ENCODE results near the gene CYP27B1.
"Not testable (repeated sequence)": the region's sequence is repeated elsewhere in the genome, so short reads cannot be mapped to it uniquely, and the experiment has no call there.

The CYP27B1 gene

GRCh38 chr12:57734591-57734990 lies 32.3 kb downstream of the CYP27B1 start:
- no peak for DNase-seq

DNA sequence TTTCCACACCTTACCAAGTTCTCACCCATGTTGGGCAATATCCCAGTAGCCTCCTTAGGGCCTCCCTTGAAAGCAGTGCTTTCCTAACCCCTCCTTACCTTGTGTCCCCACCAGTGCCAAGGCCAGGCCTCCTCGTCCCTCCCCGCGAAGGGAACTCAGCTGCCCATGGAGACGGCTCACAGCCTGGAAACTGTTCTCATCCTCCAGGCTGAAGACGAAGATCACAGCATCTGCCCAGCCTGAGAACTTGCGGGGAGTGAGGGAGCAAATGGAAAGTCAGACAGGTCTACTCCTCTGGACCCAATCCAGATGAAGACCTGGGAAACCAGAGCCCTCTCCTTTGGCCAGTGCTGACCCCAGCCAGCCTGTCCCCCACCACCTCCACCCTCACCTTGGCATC lies 33.0 kb downstream of the CYP27B1 start:
- DNase-seq: no peak

- no peak for DNase-seq
Measured at GRCh38 chr12:57732726-57733593, 33.9 kb downstream of the CYP27B1 start.

GRCh38 chr12:57732270-57732669 lies 34.6 kb downstream of the CYP27B1 start:
- DNase-seq: no peak

- DNase-seq: no peak
Measured at GRCh38 chr12:57731411-57732080, 35.3 kb downstream of the CYP27B1 start.

DNA sequence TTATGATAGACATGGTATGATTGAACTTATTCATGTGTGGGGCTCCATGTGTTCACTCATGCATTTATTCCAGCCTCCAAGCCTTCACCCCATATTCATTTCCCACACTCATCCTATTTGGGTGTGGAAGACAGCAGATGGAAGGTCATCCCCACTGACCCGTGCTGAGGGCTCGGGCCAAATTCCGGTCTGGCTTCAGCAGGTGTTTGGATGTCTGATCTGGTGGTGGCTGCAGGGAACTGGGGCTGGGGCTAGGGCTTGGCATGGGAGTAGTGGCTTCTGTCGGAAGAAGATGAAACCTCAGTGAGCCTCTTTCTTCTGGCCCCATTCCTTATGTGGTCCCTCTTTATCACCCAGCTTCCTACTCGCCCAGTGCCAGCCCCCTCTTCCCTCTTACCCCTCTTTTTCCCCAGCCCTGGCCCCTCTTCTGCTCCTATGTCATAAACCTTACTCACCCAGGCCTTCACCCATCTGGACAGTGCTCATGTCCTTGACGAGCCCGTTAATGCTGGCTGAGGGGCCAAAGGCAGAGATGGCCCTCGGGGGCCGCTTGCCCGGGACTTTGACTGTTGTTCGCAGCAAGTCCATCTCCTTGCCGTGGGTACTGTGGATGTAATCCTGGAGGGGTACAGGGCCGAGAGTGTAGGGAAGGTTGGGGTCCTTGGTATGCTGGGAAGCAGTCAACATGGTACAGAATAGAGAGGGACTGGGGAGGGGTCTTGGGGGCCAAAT lies 36.4 kb downstream of the CYP27B1 start:
- no peak for DNase-seq

DNA sequence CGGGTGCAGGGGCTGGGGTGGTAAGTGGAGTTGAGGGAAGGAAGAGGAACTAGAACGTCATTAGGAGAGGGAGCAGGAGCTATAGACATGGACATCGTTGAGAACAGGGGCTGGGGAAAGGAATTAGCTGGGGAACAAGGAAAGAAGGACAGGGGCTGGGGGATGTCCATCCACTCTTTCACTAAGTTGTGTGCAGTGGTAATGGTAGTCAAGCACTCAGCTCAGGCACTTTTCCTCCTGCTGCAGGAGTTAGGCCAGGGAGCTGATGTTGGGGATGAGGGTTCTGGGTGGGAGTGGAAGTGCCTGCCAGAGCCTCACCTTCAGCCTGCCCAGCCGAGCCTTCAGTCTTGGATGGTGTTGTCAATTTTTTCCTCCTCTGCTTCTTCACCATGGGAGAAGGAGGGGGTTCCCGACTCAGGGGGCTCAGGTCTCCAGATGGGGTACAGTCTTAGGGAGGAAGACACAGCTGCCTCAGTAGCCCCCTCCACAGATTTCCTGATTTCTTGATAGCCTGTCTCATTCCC lies 37.5 kb downstream of the CYP27B1 start:
- DNase-seq: no peak

- DNase-seq: no peak
Measured at GRCh38 chr12:57727758-57728395, 39.0 kb downstream of the CYP27B1 start.

DNA sequence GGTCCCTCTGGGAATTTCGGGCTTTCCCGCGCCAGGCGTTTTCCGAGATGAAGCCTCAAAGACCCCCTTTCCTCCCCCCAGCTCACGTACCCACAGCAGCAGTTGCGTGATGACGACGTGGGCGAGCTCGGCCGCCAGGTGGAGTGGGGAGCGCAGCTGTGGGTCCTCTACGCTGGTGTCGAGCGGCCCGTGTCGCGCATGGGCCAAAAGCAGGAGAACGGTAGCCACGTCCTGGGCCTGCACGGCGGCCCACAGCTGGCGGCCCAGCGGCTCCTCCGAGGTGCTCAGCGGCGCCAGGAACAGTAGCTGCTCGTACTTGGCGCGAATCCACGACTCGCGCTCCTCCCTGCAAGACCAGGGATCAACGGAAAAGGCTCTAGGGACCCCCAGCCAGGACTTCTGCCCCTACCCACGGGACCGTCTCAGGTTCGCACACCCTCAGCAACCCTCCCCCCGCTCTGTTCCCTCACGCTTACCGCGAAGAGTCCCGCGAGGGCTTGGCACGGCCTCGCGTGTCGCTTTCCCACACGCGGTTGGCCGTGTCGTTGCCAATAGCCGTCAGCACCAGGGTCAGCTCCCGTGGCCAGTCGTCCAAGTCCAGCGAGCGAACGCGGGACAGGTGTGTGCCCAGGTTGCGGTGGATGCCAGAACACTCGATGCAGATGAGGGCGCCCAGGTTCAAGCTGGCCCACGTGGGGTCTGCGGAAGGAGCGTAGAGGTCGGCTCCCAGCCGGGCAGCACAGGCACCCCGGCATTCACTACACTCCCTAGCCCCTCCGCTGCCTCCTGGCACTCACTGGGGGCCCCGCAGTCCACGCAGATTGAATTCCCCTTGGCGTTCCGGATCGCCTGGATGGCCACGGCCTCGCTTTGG lies 39.8 kb downstream of the CYP27B1 start:
- no peak for DNase-seq

GRCh38 chr12:57726151-57726883 lies 40.6 kb downstream of the CYP27B1 start:
- peak; percentile 44 for DNase-seq

GRCh38 chr12:57725851-57726150 lies 41.1 kb downstream of the CYP27B1 start:
- no peak for DNase-seq

DNA sequence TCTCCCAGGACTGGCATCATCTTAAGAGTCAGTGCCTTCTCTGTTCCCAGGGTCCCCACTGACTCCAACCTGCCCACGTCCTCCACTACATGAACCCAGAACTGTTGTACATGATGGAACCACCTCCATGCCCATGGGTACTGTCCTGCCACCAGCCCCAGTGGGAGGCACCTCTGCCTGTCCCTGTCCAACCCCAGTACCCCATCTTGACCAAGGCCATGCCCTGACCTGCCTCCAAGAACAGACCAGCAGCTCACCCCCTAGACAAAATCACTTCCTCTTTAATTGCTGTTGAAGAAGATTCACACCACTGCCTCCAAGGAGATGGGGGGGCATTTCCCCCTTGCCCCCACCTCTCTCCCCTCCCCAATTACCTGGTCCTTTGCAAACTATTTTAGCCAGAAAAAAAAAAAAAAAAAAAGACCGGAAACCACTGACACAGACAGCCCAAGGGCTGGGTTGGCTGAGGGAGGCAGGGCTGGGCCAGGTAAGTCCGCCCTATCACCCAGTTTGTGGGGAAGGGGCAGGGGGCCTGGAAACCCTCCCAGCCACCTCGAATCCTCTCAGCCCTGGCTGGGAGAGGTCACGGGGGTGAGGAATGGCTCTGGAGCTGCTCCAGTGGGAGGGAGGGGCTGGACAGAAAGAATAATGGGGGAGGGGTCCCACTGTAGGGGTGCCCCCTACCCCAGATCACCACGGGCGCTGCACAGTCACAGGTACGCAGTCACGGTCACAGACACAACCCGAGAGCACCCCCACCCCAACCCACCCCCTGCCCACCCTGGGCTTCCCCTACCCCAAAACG lies 41.7 kb downstream of the CYP27B1 start:
- no peak for DNase-seq

- DNase-seq: no peak
Measured at GRCh38 chr12:57724003-57724935, 42.6 kb downstream of the CYP27B1 start.

GRCh38 chr12:57723630-57723962 lies 43.3 kb downstream of the CYP27B1 start:
- DNase-seq: no peak

GRCh38 chr12:57722716-57723629 lies 43.9 kb downstream of the CYP27B1 start:
- no peak for DNase-seq

- DNase-seq: not testable (repeated sequence)
Measured at GRCh38 chr12:57721846-57722608, 44.9 kb downstream of the CYP27B1 start.
